IPS-15b (cell line): Measurements from ENCODE around the gene AGBL5.

Experiments
- H3K27me3 ChIP-seq: one replicate; pipeline ENCODE4 v1.6.1; 2013; ENCODE audit warnings: low read length; ENCODE audit not compliant: control insufficient read depth, insufficient read depth
- H3K36me3 ChIP-seq: one replicate; pipeline ENCODE4 v1.6.1; 2013; ENCODE audit warnings: low read length; ENCODE audit not compliant: control insufficient read depth, insufficient read depth
- H3K4me1 ChIP-seq: one replicate; pipeline ENCODE4 v1.6.1; 2013; ENCODE audit warnings: mild to moderate bottlenecking, low read length; ENCODE audit not compliant: control insufficient read depth, insufficient read depth
- H3K4me3 ChIP-seq: one replicate; pipeline ENCODE4 v1.5.1; 2013; ENCODE audit warnings: low read depth, low read length
- H3K9ac ChIP-seq: one replicate; pipeline ENCODE4 v1.6.1; 2013; ENCODE audit warnings: low read depth, mild to moderate bottlenecking, low read length
- H3K9me3 ChIP-seq: one replicate; pipeline ENCODE4 v1.6.1; 2013; ENCODE audit warnings: mild to moderate bottlenecking, low read length; ENCODE audit not compliant: control insufficient read depth, insufficient read depth

The AGBL5 gene

GRCh38 chr2:27025861-27026851, 25.3 kb upstream of the AGBL5 start:
- H3K9ac ChIP-seq, result no peak overlapping the region
- no peak overlapping the region for H3K4me3 ChIP-seq
- no peaks in the 10 kb centered on the region for H3K9me3 ChIP-seq
- no peaks in the 10 kb centered on the region for H3K27me3 ChIP-seq
- H3K4me1 ChIP-seq, result no peaks in the 10 kb centered on the region
- peaks cover 20% of the 10 kb centered on the region for H3K36me3 ChIP-seq

GRCh38 chr2:27027211-27027651, 24.2 kb upstream of the AGBL5 start:
- H3K4me1 ChIP-seq, result peaks cover 2% of the 10 kb centered on the region
- no peak overlapping the region for H3K9ac ChIP-seq
- H3K27me3 ChIP-seq, result no peaks in the 10 kb centered on the region
- H3K36me3 ChIP-seq, result peaks cover 20% of the 10 kb centered on the region
- no peaks in the 10 kb centered on the region for H3K9me3 ChIP-seq
- no peak overlapping the region for H3K4me3 ChIP-seq

- H3K27me3 ChIP-seq, result no peaks in the 10 kb centered on the region
- H3K36me3 ChIP-seq, result peaks cover 20% of the 10 kb centered on the region
- peaks cover 6% of the 10 kb centered on the region for H3K4me1 ChIP-seq
- no peaks in the 10 kb centered on the region for H3K9me3 ChIP-seq
- H3K4me3 ChIP-seq, result no peak overlapping the region
- no peak overlapping the region for H3K9ac ChIP-seq
Measured at GRCh38 chr2:27029051-27029450, 22.4 kb upstream of the AGBL5 start.

GRCh38 chr2:27032495-27033252, 18.8 kb upstream of the AGBL5 start, which contains the start of gene TMEM214:
Gene TMEM214 (plus strand): TSS chr2:27032965. CDS start chr2:27033016, 51 bp downstream.
- H3K4me3 ChIP-seq, result peak within 1 kb of the TSS; percentile 97
- peaks cover 24% of the 10 kb centered on the region for H3K36me3 ChIP-seq
- peaks cover 6% of the 10 kb centered on the region for H3K4me1 ChIP-seq
- H3K27me3 ChIP-seq, result no peaks in the 10 kb centered on the region
- no peaks in the 10 kb centered on the region for H3K9me3 ChIP-seq
- peak within 1 kb of the TSS; percentile 42 for H3K9ac ChIP-seq

DNA sequence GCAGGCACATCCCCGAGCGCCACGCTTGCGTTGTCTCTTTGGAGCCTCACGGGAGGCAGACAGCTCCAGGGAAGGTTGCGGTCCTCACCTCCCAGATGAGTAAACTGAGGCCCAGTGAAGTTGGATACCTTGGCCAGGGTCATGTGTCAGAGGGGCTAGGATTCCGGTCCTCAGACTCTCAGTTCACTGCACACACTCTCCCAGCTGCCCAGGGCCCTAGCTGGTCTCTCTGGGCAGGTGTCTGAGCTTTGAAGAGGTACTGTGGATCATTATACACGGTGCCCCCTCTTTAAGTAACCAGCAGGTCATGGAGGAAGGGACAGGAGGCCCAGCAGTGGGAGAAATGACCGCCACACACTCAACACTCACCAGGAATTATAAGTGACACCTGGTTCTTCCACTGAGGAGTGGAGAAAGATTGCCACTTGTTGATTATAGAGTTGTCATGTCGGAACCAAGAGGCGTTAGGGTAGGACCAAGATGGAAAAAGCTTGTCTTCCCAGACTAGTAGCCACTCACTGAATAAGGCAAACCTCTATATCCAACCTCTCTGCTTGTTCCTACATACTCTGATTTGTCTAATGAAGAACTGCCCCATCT, 18.1 kb upstream of the AGBL5 start:
- peaks cover 30% of the 10 kb centered on the region for H3K36me3 ChIP-seq

GRCh38 chr2:27038012-27038411, 13.5 kb upstream of the AGBL5 start:
- H3K4me1 ChIP-seq, result peaks cover 4% of the 10 kb centered on the region
- H3K4me3 ChIP-seq, result no peak overlapping the region
- no peaks in the 10 kb centered on the region for H3K27me3 ChIP-seq
- H3K9me3 ChIP-seq, result no peaks in the 10 kb centered on the region
- peaks cover 55% of the 10 kb centered on the region for H3K36me3 ChIP-seq
- no peak overlapping the region for H3K9ac ChIP-seq

More for the DNA sequence above, 18.1 kb upstream of the AGBL5 start:
- no peaks in the 10 kb centered on the region for H3K27me3 ChIP-seq
- peak overlapping the region; percentile 42 for H3K9ac ChIP-seq
- H3K4me3 ChIP-seq, result peak overlapping the region; percentile 97
- H3K4me1 ChIP-seq, result peaks cover 6% of the 10 kb centered on the region
- no peaks in the 10 kb centered on the region for H3K9me3 ChIP-seq

- Histone ChIP-seq H3K9ac (no peak overlapping the region), H3K4me1 (no peaks in the 10 kb centered on the region), H3K9me3 (no peaks in the 10 kb centered on the region), H3K36me3 (peaks cover 55% of the 10 kb centered on the region), H3K4me3 (no peak overlapping the region), H3K27me3 (no peaks in the 10 kb centered on the region)
Measured at GRCh38 chr2:27038631-27039339, 12.7 kb upstream of the AGBL5 start.

GRCh38 chr2:27039426-27039825, 12.0 kb upstream of the AGBL5 start:
- Histone ChIP-seq H3K36me3 (peaks cover 55% of the 10 kb centered on the region), H3K9ac (no peak overlapping the region)

DNA sequence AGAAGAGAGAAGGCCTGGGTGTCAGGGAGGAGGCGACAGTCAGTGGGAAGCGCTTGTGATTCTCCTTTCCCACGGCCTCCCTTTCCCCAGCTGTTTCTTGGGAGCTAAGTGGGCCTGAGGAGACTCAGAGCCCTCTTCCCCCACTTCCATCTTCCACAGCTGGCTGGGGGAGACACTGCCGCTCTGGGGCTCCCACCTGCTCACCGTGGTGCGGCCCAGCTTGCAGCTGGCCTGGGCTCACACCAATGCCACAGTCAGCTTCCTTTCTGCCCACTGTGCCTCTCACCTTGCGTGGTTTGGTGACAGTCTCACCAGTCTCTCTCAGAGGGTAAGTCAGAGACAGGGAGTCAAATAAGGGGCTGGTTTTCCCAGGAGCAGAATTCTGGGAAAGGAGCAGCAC, 11.6 kb upstream of the AGBL5 start:
- H3K4me1 ChIP-seq, result no peaks in the 10 kb centered on the region
- H3K27me3 ChIP-seq, result no peaks in the 10 kb centered on the region
- H3K4me3 ChIP-seq, result no peak overlapping the region
- H3K9ac ChIP-seq, result no peak overlapping the region
- peaks cover 55% of the 10 kb centered on the region for H3K36me3 ChIP-seq
- no peaks in the 10 kb centered on the region for H3K9me3 ChIP-seq

More at GRCh38 chr2:27039426-27039825, 12.0 kb upstream of the AGBL5 start:
- no peak overlapping the region for H3K4me3 ChIP-seq
- no peaks in the 10 kb centered on the region for H3K9me3 ChIP-seq
- no peaks in the 10 kb centered on the region for H3K4me1 ChIP-seq
- no peaks in the 10 kb centered on the region for H3K27me3 ChIP-seq

GRCh38 chr2:27040282-27040681, 11.2 kb upstream of the AGBL5 start:
- Histone ChIP-seq H3K27me3 (no peaks in the 10 kb centered on the region), H3K36me3 (peaks cover 55% of the 10 kb centered on the region), H3K4me1 (no peaks in the 10 kb centered on the region), H3K4me3 (no peak overlapping the region), H3K9me3 (no peaks in the 10 kb centered on the region), H3K9ac (no peak overlapping the region)

- peaks cover 46% of the 10 kb centered on the region for H3K36me3 ChIP-seq
- H3K9me3 ChIP-seq, result no peaks in the 10 kb centered on the region
- no peak overlapping the region for H3K9ac ChIP-seq
Measured at GRCh38 chr2:27041752-27042151, 9.7 kb upstream of the AGBL5 start.

More at GRCh38 chr2:27041752-27042151, 9.7 kb upstream of the AGBL5 start:
- Histone ChIP-seq H3K4me3 (no peak overlapping the region), H3K4me1 (no peaks in the 10 kb centered on the region), H3K27me3 (no peaks in the 10 kb centered on the region)
